Colonic mucosa (tissue), 4 donors: ENCODE data around the gene RAC3. TPM values are rescaled to one million over a fixed set of nuclear protein-coding genes. Genes with fewer than 3 reads are reported as not detected.

Experiments
- DNase-seq: peaks from one replicate; pipeline ENCODE4 v3.0.0-alpha.2; 2020
- H3K27ac ChIP-seq: fragments of 200-600 bp; one replicate; pipeline ENCODE4 v1.8.0; 2021
- H3K27me3 ChIP-seq: fragments of 200-600 bp; one replicate; pipeline ENCODE4 v1.8.0; 2021
- H3K36me3 ChIP-seq: fragments of 200-600 bp; one replicate; pipeline ENCODE4 v1.8.0; 2021
- H3K4me1 ChIP-seq: fragments of 200-600 bp; one replicate; pipeline ENCODE4 v1.8.0; 2021; ENCODE audit warnings: mild to moderate bottlenecking
- H3K4me3 ChIP-seq: fragments of 200-600 bp; one replicate; pipeline ENCODE4 v1.8.0; 2021
- H3K9ac ChIP-seq, 2 donors: one replicate each; pipeline ENCODE4 v1.7.0; 2013; ENCODE audit warnings: control low read depth in 2 of 2, low read depth in 2 of 2, low read length in 2 of 2
- H3K9me3 ChIP-seq: fragments of 200-600 bp; one replicate; pipeline ENCODE4 v1.8.0; 2021
- intact Hi-C: fragments of 100-400 bp; cut with DNase I; formaldehyde crosslinking; loops from one replicate; pipeline ENCODE4 v1.14.1; 2022
- total RNA-seq, 2 donors: library from RNA; stranded (reverse); fragmentation: NEBNext Ultra II Directional in 1 of 2; extraction: Animal tissue kit (Norgen Biotek cat#: 25700) in 1 of 2; gene quantifications; one replicate each; pipeline ENCODE4 v1.2.1, GENCODE V29; 2021
- TF ChIP-seq, protein P1 (sequence below): fragments of 200-600 bp; IDR thresholded peaks from one replicate; pipeline ENCODE4 v1.8.0; 2022; ENCODE audit warnings: antibody characterized with exemption, mild to moderate bottlenecking
- donor health status: healthy.
- donor health status: DM: no; HTN: no; CAD: no.
- donor health status: DM: no; HTN: no; CAD: no.

Gene RAC3
- total RNA-seq, 2 donors from 2014 or later, result 7.0 to 16.6 TPM

DNA sequence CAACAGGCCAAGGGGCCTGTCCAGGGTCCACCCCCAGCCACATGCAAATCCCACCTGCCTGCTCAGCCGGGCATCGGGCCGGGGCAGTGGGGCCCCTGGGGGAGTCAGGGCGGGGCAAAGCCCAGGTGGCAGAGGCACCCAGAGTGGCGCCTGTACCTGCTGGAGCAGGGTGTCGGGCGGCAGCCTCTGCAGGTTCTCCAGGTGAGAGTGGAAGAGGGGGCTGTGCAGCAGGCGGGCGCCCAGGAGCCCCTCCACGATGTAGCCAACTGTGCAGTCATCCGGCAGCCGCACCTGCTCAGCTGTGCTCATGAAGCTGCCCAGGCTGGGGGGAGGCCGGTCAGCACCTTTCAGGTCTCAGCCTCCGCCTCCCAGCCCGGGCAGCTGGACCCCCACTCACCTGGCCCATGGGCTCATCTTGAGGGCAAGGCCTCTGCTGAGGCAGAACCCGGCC, 18.1 kb downstream of the RAC3 start:
- Histone ChIP-seq H3K9ac (no peak overlapping the region), H3K36me3 (no peaks in the 10 kb centered on the region), H3K27ac (no peak overlapping the region), H3K4me3 (no peak overlapping the region), H3K4me1 (peaks cover 16% of the 10 kb centered on the region), H3K9me3 (no peaks in the 10 kb centered on the region), H3K27me3 (no peaks in the 10 kb centered on the region)
- DNase-seq, result no peak
- TF ChIP-seq, protein P1, sequence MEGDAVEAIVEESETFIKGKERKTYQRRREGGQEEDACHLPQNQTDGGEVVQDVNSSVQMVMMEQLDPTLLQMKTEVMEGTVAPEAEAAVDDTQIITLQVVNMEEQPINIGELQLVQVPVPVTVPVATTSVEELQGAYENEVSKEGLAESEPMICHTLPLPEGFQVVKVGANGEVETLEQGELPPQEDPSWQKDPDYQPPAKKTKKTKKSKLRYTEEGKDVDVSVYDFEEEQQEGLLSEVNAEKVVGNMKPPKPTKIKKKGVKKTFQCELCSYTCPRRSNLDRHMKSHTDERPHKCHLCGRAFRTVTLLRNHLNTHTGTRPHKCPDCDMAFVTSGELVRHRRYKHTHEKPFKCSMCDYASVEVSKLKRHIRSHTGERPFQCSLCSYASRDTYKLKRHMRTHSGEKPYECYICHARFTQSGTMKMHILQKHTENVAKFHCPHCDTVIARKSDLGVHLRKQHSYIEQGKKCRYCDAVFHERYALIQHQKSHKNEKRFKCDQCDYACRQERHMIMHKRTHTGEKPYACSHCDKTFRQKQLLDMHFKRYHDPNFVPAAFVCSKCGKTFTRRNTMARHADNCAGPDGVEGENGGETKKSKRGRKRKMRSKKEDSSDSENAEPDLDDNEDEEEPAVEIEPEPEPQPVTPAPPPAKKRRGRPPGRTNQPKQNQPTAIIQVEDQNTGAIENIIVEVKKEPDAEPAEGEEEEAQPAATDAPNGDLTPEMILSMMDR, result no peak
- intact Hi-C loops, result no loop called here

DNA sequence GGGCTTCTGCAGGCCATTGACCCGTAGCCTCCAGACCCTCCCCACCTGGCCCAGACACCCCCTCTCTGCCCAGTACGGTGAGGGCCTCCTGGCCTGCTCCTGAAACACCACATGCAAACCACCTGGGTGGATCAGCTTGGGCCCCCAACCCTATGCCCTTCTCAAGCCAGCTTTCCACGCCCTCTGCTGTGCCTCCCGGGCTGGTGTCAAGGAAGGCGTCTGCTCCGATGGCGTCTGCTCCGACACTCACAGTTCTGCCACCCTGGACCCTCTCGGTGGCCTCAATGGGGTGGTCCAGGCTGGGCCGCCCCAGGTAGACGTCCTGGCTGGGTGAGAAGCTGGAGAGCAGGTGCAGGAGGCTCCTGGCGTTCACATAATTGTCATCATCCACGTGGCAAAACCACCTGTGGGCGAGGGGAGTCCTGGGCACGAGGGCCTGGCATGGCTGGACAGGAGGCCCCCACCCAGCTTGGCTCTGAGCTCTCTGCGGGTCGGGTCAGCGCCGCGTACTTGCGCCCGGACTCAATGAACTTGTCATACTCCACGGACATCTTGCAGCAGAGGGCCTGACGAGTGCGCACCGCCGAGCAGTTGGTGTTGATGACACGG, 18.8 kb downstream of the RAC3 start:
- H3K27ac ChIP-seq, result no peak overlapping the region
- no peaks in the 10 kb centered on the region for H3K27me3 ChIP-seq
- H3K9me3 ChIP-seq, result no peaks in the 10 kb centered on the region
- TF ChIP-seq, protein P1, result no peak
- peak overlapping the region; percentile 94 for H3K4me3 ChIP-seq
- H3K36me3 ChIP-seq, result no peaks in the 10 kb centered on the region
- peaks cover 16% of the 10 kb centered on the region for H3K4me1 ChIP-seq
- intact Hi-C loops, result no loop called here
- peak overlapping the region; percentile 69 to 70 for H3K9ac ChIP-seq
- no peak for DNase-seq

DNA sequence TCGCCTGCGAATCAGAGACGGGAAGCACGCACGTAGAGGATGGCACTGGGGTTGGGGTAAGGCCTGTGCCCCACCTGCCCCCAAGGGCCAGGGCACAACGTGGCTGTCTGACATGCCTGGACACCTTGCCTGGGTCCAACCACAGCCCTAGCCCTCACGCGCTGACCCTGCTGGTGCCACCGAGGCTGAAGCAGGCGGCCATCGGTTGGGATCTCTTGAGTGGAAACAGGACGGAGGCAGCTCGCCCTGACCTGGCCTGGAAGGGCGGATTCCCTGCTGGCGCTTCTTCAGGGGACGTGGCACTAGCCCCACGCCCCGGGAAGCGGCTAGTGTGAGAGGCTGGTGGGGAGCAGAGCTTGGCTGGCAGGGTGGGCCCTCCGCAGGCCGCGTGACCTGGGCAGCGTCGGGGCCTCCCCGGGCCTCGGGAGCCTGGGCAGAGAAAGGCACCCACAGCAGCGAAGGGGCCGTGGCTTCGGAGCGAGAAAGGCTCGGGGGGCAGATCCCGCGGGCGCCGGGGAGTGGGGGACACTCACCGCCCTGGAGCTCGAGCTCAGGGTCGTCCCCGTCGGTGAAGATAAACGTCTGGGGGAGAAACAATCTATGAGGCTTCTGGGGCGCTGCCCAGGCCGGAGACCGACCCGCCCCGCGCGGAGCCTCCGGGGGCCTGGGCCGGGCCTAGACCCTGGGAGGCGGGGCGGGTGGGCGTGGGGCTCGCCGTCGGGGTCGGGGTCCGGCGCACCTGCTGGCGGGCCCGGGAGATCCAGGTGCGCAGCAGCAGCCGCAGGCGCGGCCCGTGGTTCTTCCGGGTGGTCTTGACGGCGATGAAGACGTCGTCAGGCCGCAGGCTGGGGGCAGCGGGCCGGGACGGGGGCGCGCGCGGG, 19.5 kb downstream of the RAC3 start:
- no peaks in the 10 kb centered on the region for H3K27me3 ChIP-seq
- H3K4me1 ChIP-seq, result peaks cover 16% of the 10 kb centered on the region
- H3K36me3 ChIP-seq, result no peaks in the 10 kb centered on the region
- H3K27ac ChIP-seq, result no peak overlapping the region
- intact Hi-C loops, result no loop called here
- peak overlapping the region; percentile 94 for H3K4me3 ChIP-seq
- TF ChIP-seq, protein P1, result no peak
- H3K9me3 ChIP-seq, result no peaks in the 10 kb centered on the region
- H3K9ac ChIP-seq, result peak overlapping the region; percentile 69 to 70
- DNase-seq, result no peak

DNA sequence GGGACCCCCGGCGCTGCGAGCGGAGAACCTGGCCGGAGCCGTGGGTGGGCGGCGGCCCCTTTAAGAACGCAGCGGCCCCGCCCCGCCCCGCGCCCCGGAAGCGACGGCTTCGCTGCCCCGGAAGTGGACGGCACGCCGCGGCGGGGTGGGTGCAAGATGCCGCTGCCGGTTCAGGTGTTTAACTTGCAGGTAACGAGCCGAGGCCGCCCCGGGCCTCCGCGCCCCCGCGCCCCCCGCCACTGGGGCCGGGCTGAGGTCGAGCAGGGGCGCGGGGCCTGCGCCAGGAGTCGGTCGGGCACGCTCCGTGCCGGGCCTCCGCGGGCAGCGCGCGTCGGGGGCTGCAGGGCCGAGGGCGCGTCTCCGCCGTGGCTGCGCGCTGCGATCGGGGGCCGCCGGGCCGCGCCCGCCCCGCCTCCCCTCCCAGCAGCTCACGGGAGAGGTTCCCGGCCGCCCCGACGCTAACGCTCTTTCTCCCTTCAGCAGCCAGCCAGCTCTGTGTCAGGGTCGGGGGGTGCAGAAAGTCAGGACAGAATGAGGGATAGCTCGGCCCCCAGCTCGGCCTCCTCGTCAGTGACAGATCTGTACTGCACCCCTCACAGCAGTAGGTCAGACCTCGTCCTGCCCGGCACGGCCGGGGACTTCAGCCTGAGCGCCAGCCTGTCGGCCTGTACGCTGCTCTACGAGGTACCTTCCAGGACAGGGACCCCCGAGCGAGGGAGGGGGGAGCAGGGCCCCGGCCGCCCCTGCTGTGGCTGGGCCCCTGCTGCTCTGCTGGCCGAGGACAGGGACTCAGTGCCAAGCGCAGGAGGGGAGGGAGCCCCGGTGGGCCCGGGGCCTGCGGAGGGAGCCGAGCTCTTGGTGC, 20.5 kb downstream of the RAC3 start, which contains the start of the genes GPS1 and RFNG:
Gene GPS1 (plus strand): TSS at position 123 of the 862 bp plus-strand sequence. CDS start 34 bp downstream, at position 157.
Gene RFNG (minus strand): TSS at position 36 of the 862 bp plus-strand sequence. CDS start 45 bp downstream, outside the sequence.
- H3K36me3 ChIP-seq, result no peaks in the 10 kb centered on the region
- H3K4me1 ChIP-seq, result peaks cover 16% of the 10 kb centered on the region
- H3K27me3 ChIP-seq, result no peaks in the 10 kb centered on the region
- H3K9me3 ChIP-seq, result no peaks in the 10 kb centered on the region
- no peak within 1 kb of the TSS for H3K27ac ChIP-seq
- intact Hi-C loops, result no loop called here
- H3K4me3 ChIP-seq, result peak within 1 kb of the TSS; percentile 94
- peak within 1 kb of the TSS; percentile 77 to 88 for H3K9ac ChIP-seq
- DNase-seq, result peak; percentile 84
- TF ChIP-seq, protein P1, result no peak

DNA sequence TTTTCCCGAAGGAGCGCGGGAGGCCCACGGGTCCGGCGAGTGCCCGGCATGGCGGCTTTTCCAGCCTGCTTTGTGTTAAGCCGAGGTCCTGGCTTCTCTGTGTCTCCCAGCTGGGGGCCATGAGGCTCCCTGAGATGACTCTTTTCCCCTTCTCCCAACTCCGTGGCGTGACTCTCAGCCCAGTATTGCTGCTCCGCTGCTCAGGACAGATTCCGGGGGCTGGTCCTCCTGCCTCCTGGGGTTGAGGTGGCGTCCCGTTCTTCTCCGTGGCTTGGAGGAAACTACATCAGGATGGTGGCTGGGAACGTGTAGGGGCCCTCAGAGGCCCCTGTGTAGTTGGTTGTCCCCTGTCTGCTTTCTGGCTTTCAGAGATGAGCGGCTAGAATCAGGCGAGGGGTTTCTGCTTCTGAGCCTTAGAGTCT, 21.2 kb downstream of the RAC3 start:
- TF ChIP-seq, protein P1, result no peak
- intact Hi-C loops, result no loop called here
- DNase-seq, result no peak
- H3K4me3 ChIP-seq, result peak overlapping the region; percentile 94
- H3K9me3 ChIP-seq, result no peaks in the 10 kb centered on the region
- H3K36me3 ChIP-seq, result no peaks in the 10 kb centered on the region
- no peak overlapping the region for H3K27ac ChIP-seq
- peaks cover 16% of the 10 kb centered on the region for H3K4me1 ChIP-seq
- no peaks in the 10 kb centered on the region for H3K27me3 ChIP-seq
- H3K9ac ChIP-seq, result peak overlapping the region; percentile 77 to 88
